SU-DHL-6 (cell line): ENCODE measurements around the gene CCDC187.

Source experiments
- H2AFZ ChIP-seq: fragments of 200-600 bp; sonication (generic); 2 replicates; pipeline ENCODE4 v1.6.1; 2014; ENCODE audit warnings: low read depth, mild to moderate bottlenecking, moderate library complexity, mixed read lengths, antibody characterized with exemption, low read length; ENCODE audit not compliant: severe bottlenecking
- H3F3A ChIP-seq: fragments of 200-600 bp; shearing (Covaris generic); 2 replicates; pipeline ENCODE4 v1.6.0; 2016; ENCODE audit warnings: antibody characterized with exemption, mild to moderate bottlenecking; ENCODE audit not compliant: insufficient read depth
- H3K27ac ChIP-seq: fragments of 200-600 bp; sonication (generic); 2 replicates; pipeline ENCODE4 v1.5.1; 2016; ENCODE audit warnings: low read depth, mild to moderate bottlenecking, low read length, moderate library complexity, mixed read lengths
- H3K27me3 ChIP-seq: fragments of 200-600 bp; sonication (generic), shearing (Covaris generic); 2 replicates; pipeline ENCODE4 v1.6.0; 2014; ENCODE audit warnings: mild to moderate bottlenecking, low read length
- H3K36me3 ChIP-seq: fragments of 200-600 bp; sonication (generic); 2 replicates; pipeline ENCODE4 v1.6.1; 2014; ENCODE audit warnings: mild to moderate bottlenecking, low read length, mixed read lengths
- H3K4me2 ChIP-seq: fragments of 300-600, 200-600 bp; shearing (Covaris generic), sonication (generic); 2 replicates; pipeline ENCODE4 v1.6.0; 2014; ENCODE audit warnings: low read length, low read depth, mild to moderate bottlenecking; ENCODE audit not compliant: poor library complexity, severe bottlenecking
- H3K4me3 ChIP-seq: fragments of 200-600 bp; sonication (generic); 2 replicates; pipeline ENCODE4 v1.5.1; 2014; ENCODE audit warnings: antibody characterized with exemption, low read length, mild to moderate bottlenecking, mixed read lengths; ENCODE audit not compliant: insufficient read depth, poor library complexity, severe bottlenecking
- H3K79me2 ChIP-seq: fragments of 200-600 bp; sonication (generic); 2 replicates; pipeline ENCODE4 v1.6.1; 2014; ENCODE audit warnings: mild to moderate bottlenecking, low read length, moderate library complexity; ENCODE audit not compliant: insufficient read depth
- H3K9ac ChIP-seq: fragments of 200-600 bp; sonication (generic); 2 replicates; pipeline ENCODE4 v1.7.0; 2014; ENCODE audit warnings: mild to moderate bottlenecking, low read length
- H3K9me2 ChIP-seq: fragments of 200-600 bp; sonication (generic); replicated peaks from 2 replicates; pipeline ENCODE4 v1.6.1; 2014; ENCODE audit warnings: low read length; ENCODE audit not compliant: insufficient read depth
- H3K9me3 ChIP-seq: fragments of 200-600 bp; sonication (generic); 2 replicates; pipeline ENCODE4 v1.6.1; 2014; ENCODE audit warnings: low read length, mixed read lengths; ENCODE audit not compliant: insufficient read depth
- H4K20me1 ChIP-seq: fragments of 200-600 bp; sonication (generic); 2 replicates; pipeline ENCODE4 v1.6.1; 2014; ENCODE audit warnings: low read depth, mild to moderate bottlenecking, antibody characterized with exemption, low read length, moderate library complexity, mixed read lengths
- CTCF ChIP-seq: fragments of 200-600 bp; sonication (generic); IDR thresholded peaks from one replicate; pipeline ENCODE4 v1.5.1; 2017; ENCODE audit warnings: antibody characterized with exemption, mild to moderate bottlenecking, low read length, moderate library complexity; ENCODE audit not compliant: insufficient read depth, poor library complexity, severe bottlenecking
- EZH2phosphoT487 ChIP-seq: fragments of 200-600 bp; sonication (generic), shearing (Covaris generic); conservative IDR thresholded peaks from 2 replicates; pipeline ENCODE4 v1.6.1; 2018; ENCODE audit warnings: mild to moderate bottlenecking, antibody characterized with exemption, low read length, moderate library complexity, mixed read lengths

The CCDC187 gene

DNA sequence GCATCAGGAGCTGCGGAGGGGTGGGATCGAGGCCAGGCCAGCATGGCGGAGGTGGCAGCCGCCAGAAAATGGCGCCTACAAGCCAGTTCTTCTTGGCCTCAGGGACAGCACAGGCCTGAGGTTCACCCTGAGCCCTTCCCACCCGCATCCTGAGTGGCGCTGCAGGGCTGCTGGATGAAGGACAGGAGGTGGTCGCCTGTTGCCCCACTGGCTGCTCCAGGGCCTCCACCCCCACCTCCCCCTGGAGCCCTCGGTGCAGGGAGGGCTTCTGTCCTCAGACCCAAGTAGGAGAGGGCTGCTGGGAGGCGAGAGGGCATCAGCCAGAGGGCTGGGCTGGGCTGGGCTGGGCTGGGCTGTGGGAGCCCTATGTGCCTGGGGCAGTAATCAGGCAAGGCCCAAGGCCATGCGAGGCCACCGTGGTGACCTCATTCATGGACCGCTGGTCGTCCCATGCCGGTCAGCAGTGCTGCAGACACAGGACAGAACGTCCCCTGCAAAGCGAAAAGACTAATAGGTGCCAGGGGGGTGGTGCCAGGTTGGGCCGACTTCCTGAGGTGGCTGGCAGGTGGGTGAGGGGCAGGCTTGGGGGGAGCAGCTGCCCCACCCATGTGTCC lies 37.3 kb upstream of the CCDC187 start:
- no peak for TF ChIP-seq EZH2phosphoT487
- no peak for TF ChIP-seq CTCF
- Histone ChIP-seq H3K36me3 (no peaks in the 10 kb centered on the region), H2AFZ (no peak overlapping the region), H3F3A (no peaks in the 10 kb centered on the region), H3K9ac (no peak overlapping the region), H3K27me3 (no peaks in the 10 kb centered on the region), H3K9me2 (no peaks in the 10 kb centered on the region), H3K79me2 (no peaks in the 10 kb centered on the region), H3K4me3 (no peak overlapping the region), H3K27ac (no peak overlapping the region), H3K4me2 (no peak overlapping the region), H4K20me1 (no peaks in the 10 kb centered on the region), H3K9me3 (no peaks in the 10 kb centered on the region)

DNA sequence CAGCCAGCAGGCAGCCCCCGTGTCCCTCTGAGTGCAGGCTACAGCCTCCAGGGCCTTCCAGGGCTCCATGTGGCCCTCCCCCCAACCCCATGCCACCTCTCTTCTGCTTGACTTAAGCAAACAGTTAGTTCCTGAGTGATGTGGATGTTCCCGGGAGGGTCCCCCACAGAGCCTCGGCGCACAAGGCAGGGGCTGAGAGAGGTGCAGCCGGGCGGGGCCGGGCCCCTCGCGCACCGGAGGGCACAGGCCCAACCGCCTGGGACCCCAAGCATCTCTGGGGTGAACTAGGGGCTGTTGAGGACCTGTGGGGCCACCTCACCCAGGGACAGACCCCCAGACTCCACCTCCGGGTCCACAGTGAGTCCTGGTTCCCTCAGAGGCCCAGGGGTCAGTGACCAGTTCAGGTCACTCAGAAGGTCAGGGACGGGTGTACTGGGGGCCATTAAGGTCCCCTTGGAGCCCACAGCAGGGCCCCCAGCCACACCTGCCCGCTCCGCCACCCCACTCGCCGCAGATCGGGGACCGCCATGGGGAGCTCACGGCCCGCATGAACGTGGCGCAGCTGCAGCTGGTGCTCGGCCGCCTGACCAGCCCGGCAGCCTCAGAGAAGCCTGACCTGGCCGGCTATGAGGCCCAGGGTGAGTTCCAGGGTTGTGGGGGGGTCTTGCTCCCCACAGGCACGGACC lies 36.6 kb upstream of the CCDC187 start:
- Histone ChIP-seq H3K27me3 (no peaks in the 10 kb centered on the region), H3K4me2 (no peak overlapping the region), H3K9me3 (no peaks in the 10 kb centered on the region), H4K20me1 (no peaks in the 10 kb centered on the region), H3K36me3 (no peaks in the 10 kb centered on the region), H3K79me2 (no peaks in the 10 kb centered on the region), H3F3A (no peaks in the 10 kb centered on the region), H2AFZ (no peak overlapping the region), H3K27ac (no peak overlapping the region), H3K9me2 (no peaks in the 10 kb centered on the region), H3K9ac (no peak overlapping the region), H3K4me3 (no peak overlapping the region)
- TF ChIP-seq EZH2phosphoT487 (no peak), CTCF (no peak)

DNA sequence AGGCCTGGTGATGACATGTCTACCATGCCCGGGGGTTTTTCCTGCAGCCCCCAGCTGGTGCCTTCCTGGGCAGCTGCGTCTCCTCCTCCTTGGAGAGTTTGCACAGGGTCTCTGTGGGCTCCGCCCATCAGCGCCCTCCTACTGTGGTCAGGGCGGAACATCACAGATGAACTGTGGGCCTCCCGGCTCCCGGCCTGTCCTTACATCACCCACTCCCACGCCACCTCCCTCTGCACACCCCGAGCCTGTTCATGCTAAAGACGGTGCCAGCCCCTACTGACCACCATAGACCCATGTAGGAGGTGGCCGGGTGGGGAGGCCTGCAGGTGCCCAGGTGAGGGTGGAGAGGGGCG lies 36.0 kb upstream of the CCDC187 start:
- H3K4me2 ChIP-seq: no peak overlapping the region
- no peaks in the 10 kb centered on the region for H3K9me3 ChIP-seq
- H3K9ac ChIP-seq: no peak overlapping the region
- H3K4me3 ChIP-seq: no peak overlapping the region
- no peaks in the 10 kb centered on the region for H3K36me3 ChIP-seq
- no peaks in the 10 kb centered on the region for H3K27me3 ChIP-seq
- H4K20me1 ChIP-seq: no peaks in the 10 kb centered on the region
- no peak for TF ChIP-seq EZH2phosphoT487
- TF ChIP-seq CTCF: no peak
- no peak overlapping the region for H2AFZ ChIP-seq
- no peaks in the 10 kb centered on the region for H3F3A ChIP-seq
- H3K9me2 ChIP-seq: no peaks in the 10 kb centered on the region
- no peaks in the 10 kb centered on the region for H3K79me2 ChIP-seq
- no peak overlapping the region for H3K27ac ChIP-seq
